ENCODE measurements around the gene PRPH2. TPM values are rescaled to one million over a fixed set of nuclear protein-coding genes. Genes with fewer than 3 reads are reported as not detected.

PRPH2 gene
- total RNA-seq, 2 donors from 2014 or later = 0.10 TPM; not detected in 1

GRCh38 chr6:42702200-42702599 lies 20.2 kb downstream of the PRPH2 start:
- H3K27ac Mint-ChIP-seq = no peak overlapping the region
- H3K9me3 Mint-ChIP-seq = no peaks in the 10 kb centered on the region
- no peaks in the 10 kb centered on the region for H3K36me3 Mint-ChIP-seq
- no peak overlapping the region for H3K4me3 Mint-ChIP-seq
- DNase-seq (ENCODE audit: low spot score) (no peak), ATAC-seq (peak; percentile 66 to 74)
- H3K4me1 Mint-ChIP-seq (ENCODE audit: low read depth in 2 of 2) = peaks cover 0 to 3% of the 10 kb centered on the region in 2 donors
- H3K27me3 Mint-ChIP-seq = no peaks in the 10 kb centered on the region

GRCh38 chr6:42698217-42698616 lies 24.2 kb downstream of the PRPH2 start:
- H3K9me3 Mint-ChIP-seq = no peaks in the 10 kb centered on the region
- ATAC-seq = no peak
- H3K27ac Mint-ChIP-seq = no peak overlapping the region
- no peaks in the 10 kb centered on the region for H3K36me3 Mint-ChIP-seq
- H3K4me3 Mint-ChIP-seq = no peak overlapping the region
- H3K27me3 Mint-ChIP-seq = no peaks in the 10 kb centered on the region
- no peak for DNase-seq (ENCODE audit: low spot score)
- H3K4me1 Mint-ChIP-seq (ENCODE audit: low read depth in 2 of 2) = peaks cover 11 to 18% of the 10 kb centered on the region in 2 donors

- Mint-ChIP-seq H3K4me3 (no peak overlapping the region), H3K36me3 (no peaks in the 10 kb centered on the region), H3K4me1 (ENCODE audit: low read depth in 2 of 2) (peaks cover 9 to 28% of the 10 kb centered on the region in 2 donors), H3K9me3 (no peaks in the 10 kb centered on the region), H3K27me3 (no peaks in the 10 kb centered on the region), H3K27ac (no peak overlapping the region)
- DNase-seq (ENCODE audit: low spot score) (no peak), ATAC-seq (no peak)
These were observed 25.1 kb downstream of the PRPH2 start for GRCh38 chr6:42697268-42697655.

GRCh38 chr6:42696526-42697267 lies 25.7 kb downstream of the PRPH2 start:
- H3K4me1 Mint-ChIP-seq (ENCODE audit: low read depth in 2 of 2) = peaks cover 9 to 29% of the 10 kb centered on the region in 2 donors
- H3K36me3 Mint-ChIP-seq = no peaks in the 10 kb centered on the region
- H3K9me3 Mint-ChIP-seq = no peaks in the 10 kb centered on the region
- H3K4me3 Mint-ChIP-seq = no peak overlapping the region
- no peak for ATAC-seq
- H3K27me3 Mint-ChIP-seq = no peaks in the 10 kb centered on the region
- H3K27ac Mint-ChIP-seq = no peak overlapping the region
- no peak for DNase-seq (ENCODE audit: low spot score)

- H3K27me3 Mint-ChIP-seq = no peaks in the 10 kb centered on the region
- H3K27ac Mint-ChIP-seq = peak overlapping the region; percentile 70 to 80
- no peaks in the 10 kb centered on the region for H3K9me3 Mint-ChIP-seq
- ATAC-seq = no peak
- H3K4me3 Mint-ChIP-seq = no peak overlapping the region
- peaks cover 9 to 29% of the 10 kb centered on the region in 2 donors for H3K4me1 Mint-ChIP-seq (ENCODE audit: low read depth in 2 of 2)
- DNase-seq (ENCODE audit: low spot score) = no peak
- peaks cover 6% of the 10 kb centered on the region for H3K36me3 Mint-ChIP-seq
These were observed 27.8 kb downstream of the PRPH2 start for GRCh38 chr6:42694586-42694985.

GRCh38 chr6:42693725-42694323 lies 28.6 kb downstream of the PRPH2 start:
- Mint-ChIP-seq H3K27ac (peak overlapping the region; percentile 70 to 80), H3K4me1 (ENCODE audit: low read depth in 2 of 2) (peaks cover 9 to 29% of the 10 kb centered on the region in 2 donors), H3K27me3 (no peaks in the 10 kb centered on the region), H3K36me3 (peaks cover 7% of the 10 kb centered on the region), H3K4me3 (peak overlapping the region; percentile 51), H3K9me3 (no peaks in the 10 kb centered on the region)
- ATAC-seq (peak in 1 of 2 donors; percentile 56), DNase-seq (ENCODE audit: low spot score) (no peak)

GRCh38 chr6:42692137-42692911 lies 30.1 kb downstream of the PRPH2 start:
- H3K9me3 Mint-ChIP-seq = no peaks in the 10 kb centered on the region
- H3K4me3 Mint-ChIP-seq = no peak overlapping the region
- ATAC-seq (no peak), DNase-seq (ENCODE audit: low spot score) (no peak)
- peaks cover 11 to 29% of the 10 kb centered on the region in 2 donors for H3K4me1 Mint-ChIP-seq (ENCODE audit: low read depth in 2 of 2)
- H3K27me3 Mint-ChIP-seq = no peaks in the 10 kb centered on the region
- H3K27ac Mint-ChIP-seq = peak overlapping the region in 1 of 2 donors; percentile 80
- peaks cover 12% of the 10 kb centered on the region for H3K36me3 Mint-ChIP-seq

- Mint-ChIP-seq H3K27ac (peak overlapping the region; percentile 45 to 57), H3K4me3 (no peak overlapping the region), H3K9me3 (no peaks in the 10 kb centered on the region), H3K27me3 (no peaks in the 10 kb centered on the region), H3K4me1 (ENCODE audit: low read depth in 2 of 2) (peaks cover 11 to 29% of the 10 kb centered on the region in 2 donors), H3K36me3 (peaks cover 12% of the 10 kb centered on the region)
- DNase-seq (ENCODE audit: low spot score) = no peak
- ATAC-seq = no peak
These were observed 31.5 kb downstream of the PRPH2 start for GRCh38 chr6:42690872-42691271.

- H3K9me3 Mint-ChIP-seq = no peaks in the 10 kb centered on the region
- peaks cover 11 to 29% of the 10 kb centered on the region in 2 donors for H3K4me1 Mint-ChIP-seq (ENCODE audit: low read depth in 2 of 2)
- no peak for ATAC-seq
- H3K36me3 Mint-ChIP-seq = peaks cover 12% of the 10 kb centered on the region
- peak overlapping the region; percentile 45 to 57 for H3K27ac Mint-ChIP-seq
- no peak for DNase-seq (ENCODE audit: low spot score)
- H3K4me3 Mint-ChIP-seq = no peak overlapping the region
- no peaks in the 10 kb centered on the region for H3K27me3 Mint-ChIP-seq
These were observed 32.2 kb downstream of the PRPH2 start for GRCh38 chr6:42690151-42690702.

GRCh38 chr6:42689371-42689770 lies 33.0 kb downstream of the PRPH2 start:
- Mint-ChIP-seq H3K27ac (peak overlapping the region in 1 of 2 donors; percentile 45), H3K4me1 (ENCODE audit: low read depth in 2 of 2) (peaks cover 11 to 22% of the 10 kb centered on the region in 2 donors), H3K27me3 (no peaks in the 10 kb centered on the region), H3K4me3 (no peak overlapping the region), H3K36me3 (peaks cover 12% of the 10 kb centered on the region), H3K9me3 (no peaks in the 10 kb centered on the region)
- DNase-seq (ENCODE audit: low spot score) = no peak
- no peak for ATAC-seq

- ATAC-seq = no peak
- no peak overlapping the region for H3K27ac Mint-ChIP-seq
These were observed 34.1 kb downstream of the PRPH2 start for GRCh38 chr6:42688281-42688680.

GRCh38 chr6:42679358-42679757 lies 43.0 kb downstream of the PRPH2 start:
- ATAC-seq = no peak
- DNase-seq (ENCODE audit: low spot score) = no peak
- Mint-ChIP-seq H3K9me3 (no peaks in the 10 kb centered on the region), H3K36me3 (peaks cover 20% of the 10 kb centered on the region), H3K4me1 (ENCODE audit: low read depth in 2 of 2) (no peaks in the 10 kb centered on the region), H3K27me3 (no peaks in the 10 kb centered on the region), H3K4me3 (no peak overlapping the region), H3K27ac (no peak overlapping the region)

More at GRCh38 chr6:42688281-42688680, 34.1 kb downstream of the PRPH2 start:
- DNase-seq (ENCODE audit: low spot score) = no peak
- no peak overlapping the region for H3K4me3 Mint-ChIP-seq
- H3K9me3 Mint-ChIP-seq = no peaks in the 10 kb centered on the region
- H3K4me1 Mint-ChIP-seq (ENCODE audit: low read depth in 2 of 2) = peaks cover 2 to 11% of the 10 kb centered on the region in 2 donors
- peaks cover 12% of the 10 kb centered on the region for H3K36me3 Mint-ChIP-seq
- no peaks in the 10 kb centered on the region for H3K27me3 Mint-ChIP-seq

GRCh38 chr6:42674780-42675179 lies 47.6 kb downstream of the PRPH2 start:
- no peak for ATAC-seq
- Mint-ChIP-seq H3K27me3 (no peaks in the 10 kb centered on the region), H3K27ac (no peak overlapping the region), H3K9me3 (no peaks in the 10 kb centered on the region), H3K36me3 (peaks cover 38% of the 10 kb centered on the region), H3K4me1 (ENCODE audit: low read depth in 2 of 2) (peaks cover 5 to 6% of the 10 kb centered on the region in 2 donors), H3K4me3 (no peak overlapping the region)
- DNase-seq (ENCODE audit: low spot score) = no peak
